Liver (tissue), 3 donors: ENCODE measurements around the gene EXOG.

Source experiments
- CTCF ChIP-seq: fragments of 150-350 bp; IDR thresholded peaks from 2 replicates; pipeline ENCODE4 v1.5.1; 2017; ENCODE audit warnings: improper control_type of control experiment, low read depth, low read length; ENCODE audit not compliant: missing input control
- EGR1 ChIP-seq, 2 donors: IDR thresholded peaks; 2 replicates each; pipeline ENCODE4 v1.6.1; 2016 to 2018; ENCODE audit warnings: antibody characterized with exemption in 2 of 2, low read depth in 2 of 2
- MAX ChIP-seq: IDR thresholded peaks from 2 replicates; pipeline ENCODE4 v1.6.1; 2016; ENCODE audit warnings: antibody characterized with exemption
- NR2F2 ChIP-seq: IDR thresholded peaks from 2 replicates; pipeline ENCODE4 v1.6.1; 2016; ENCODE audit warnings: antibody characterized with exemption
- donor health status: healthy.
- donor health status: healthy.

GRCh38 chr3:38500688-38501417, 4.7 kb downstream of the EXOG start:
- no peak for TF ChIP-seq CTCF
- TF ChIP-seq EGR1 (IDR thresholded peaks at IDR 0.05; ENCODE audit: low read depth in 2 of 2): no peak
- TF ChIP-seq MAX: no peak
- TF ChIP-seq NR2F2: no peak
